HG02943 (cell line): ENCODE results near the gene TMEM59.
"Not testable (repeated sequence)": the region's sequence is repeated elsewhere in the genome, so short reads cannot be mapped to it uniquely, and the experiment has no call there.

Source experiments
- ATAC-seq: cut with Tn5 transposase; IDR thresholded peaks from one replicate; pipeline ENCODE4 v1.9.1; 2021; ENCODE audit warnings: mild to moderate bottlenecking, low read depth, moderate library complexity; ENCODE audit not compliant: unreplicated experiment

Gene TMEM59

GRCh38 chr1:54014009-54014629 lies 38.9 kb downstream of the TMEM59 start:
- ATAC-seq = no peak

- no peak for ATAC-seq
Observed at GRCh38 chr1:54013393-54014008, 39.5 kb downstream of the TMEM59 start.

GRCh38 chr1:54012863-54013262 lies 40.1 kb downstream of the TMEM59 start:
- ATAC-seq = no peak

- no peak for ATAC-seq
Observed at GRCh38 chr1:54012008-54012325, 41.0 kb downstream of the TMEM59 start.

- no peak for ATAC-seq
Observed at GRCh38 chr1:54011316-54012007, 41.5 kb downstream of the TMEM59 start.

GRCh38 chr1:54010415-54011117 lies 42.4 kb downstream of the TMEM59 start:
- ATAC-seq = no peak

GRCh38 chr1:54009406-54009805 lies 43.6 kb downstream of the TMEM59 start:
- no peak for ATAC-seq

GRCh38 chr1:54008876-54009275 lies 44.1 kb downstream of the TMEM59 start:
- ATAC-seq = no peak

GRCh38 chr1:54007613-54008012 lies 45.4 kb downstream of the TMEM59 start:
- ATAC-seq = no peak

- ATAC-seq = no peak
Observed at GRCh38 chr1:54006508-54006907, 46.5 kb downstream of the TMEM59 start.

GRCh38 chr1:54004481-54005049 lies 48.4 kb downstream of the TMEM59 start:
- ATAC-seq = no peak

- ATAC-seq = not testable (repeated sequence)
Observed at GRCh38 chr1:54003750-54004480, 49.1 kb downstream of the TMEM59 start.

- ATAC-seq = no peak
Observed at GRCh38 chr1:54003249-54003646, 49.8 kb downstream of the TMEM59 start.

GRCh38 chr1:54002544-54003248 lies 50.3 kb downstream of the TMEM59 start:
- no peak for ATAC-seq

GRCh38 chr1:54001591-54001990 lies 51.4 kb downstream of the TMEM59 start:
- no peak for ATAC-seq

- ATAC-seq = no peak
Observed at GRCh38 chr1:53999920-54000319, 53.1 kb downstream of the TMEM59 start.

GRCh38 chr1:53998223-53998622 lies 54.8 kb downstream of the TMEM59 start:
- no peak for ATAC-seq

- no peak for ATAC-seq
Observed at GRCh38 chr1:53995683-53996082, 57.3 kb downstream of the TMEM59 start.

GRCh38 chr1:53994516-53994915 lies 58.5 kb downstream of the TMEM59 start:
- not testable (repeated sequence) for ATAC-seq
